Left lung (tissue), 10 donors: Measurements from ENCODE around the gene IMMP2L. TPM values are rescaled to one million over a fixed set of nuclear protein-coding genes. Genes with fewer than 3 reads are reported as not detected.

Experiments
- ATAC-seq: fragments of 200-7000 bp; cut with Tn5 transposase; one replicate; pipeline ENCODE4 v1.9.1; 2020; ENCODE audit warnings: moderate library complexity
- DNase-seq, 4 donors: peaks; one replicate each; pipeline ENCODE4 v3.0.0-alpha.2; 2013 to 2020
- H3K27ac ChIP-seq, 2 donors: fragments of 200-600 bp; sonication (generic) in 1 of 2; one replicate each; pipeline versions ENCODE4 v1.5.0 to v1.8.0; 2020 to 2021
- H3K27me3 ChIP-seq, 2 donors: fragments of 200-600 bp; sonication (generic) in 1 of 2; one replicate each; pipeline versions ENCODE4 v1.5.0 to v1.8.0; 2020 to 2021
- H3K36me3 ChIP-seq, 2 donors: fragments of 200-600 bp; sonication (generic) in 1 of 2; one replicate each; pipeline versions ENCODE4 v1.5.0 to v1.8.0; 2020 to 2021
- H3K4me1 ChIP-seq, 2 donors: fragments of 200-600 bp; one replicate each; pipeline ENCODE4 v1.8.0; 2021
- H3K4me3 ChIP-seq, 2 donors: fragments of 200-600 bp; sonication (generic) in 1 of 2; one replicate each; pipeline versions ENCODE4 v1.5.0 to v1.8.0; 2020 to 2021; ENCODE audit warnings: mild to moderate bottlenecking in 1 of 2
- H3K9me3 ChIP-seq, 2 donors: fragments of 200-600 bp; sonication (generic) in 1 of 2; one replicate each; pipeline versions ENCODE4 v1.5.0 to v1.8.0; 2020 to 2021
- CTCF ChIP-seq, 2 donors: fragments of 200-600 bp; sonication (generic) in 1 of 2; IDR thresholded peaks; one replicate each; pipeline versions ENCODE4 v1.5.0 to v1.8.0; 2021; ENCODE audit warnings: antibody characterized with exemption in 2 of 2
- intact Hi-C, 2 donors: fragments of 100-400 bp; cut with DNase I; formaldehyde crosslinking; loops; one replicate each; pipeline versions ENCODE4 v1.11.2 to v1.14.2; 2022
- polyA plus RNA-seq, 6 donors: library from polyadenylated mRNA; unstranded; fragments of 120-200 nt; gene quantifications; one replicate each; pipeline ENCODE4 v1.2.1, GENCODE V29; 2013; ENCODE audit not compliant: insufficient read length in 6 of 6
- total RNA-seq, 2 donors: library from RNA; stranded (reverse); fragmentation: NEBNext Ultra II Directional; extraction: Animal tissue kit (Norgen Biotek cat#: 25700); gene quantifications; one replicate each; pipeline ENCODE4 v1.2.1, GENCODE V29; 2021
- donor health status: DM: no; HTN: yes; CAD: no.
- donor health status: DM: no; HTN: no; CAD: no.

The IMMP2L gene
- total and polyA plus RNA-seq, 8 donors: 10.3 to 30.1 (median 25.7) TPM

GRCh38 chr7:111103136-111103535 is 459.2 kb downstream of the IMMP2L start:
- ATAC-seq (no peak), DNase-seq (no peak)
- no peak overlapping the region for H3K4me3 ChIP-seq
- TF ChIP-seq CTCF (IDR thresholded peaks at IDR 0.05): no peak
- intact Hi-C loops: no loop called here
- H3K9me3 ChIP-seq: no peaks in the 10 kb centered on the region
- no peaks in the 10 kb centered on the region for H3K27me3 ChIP-seq
- H3K4me1 ChIP-seq: no peaks in the 10 kb centered on the region
- no peaks in the 10 kb centered on the region for H3K36me3 ChIP-seq
- no peak overlapping the region for H3K27ac ChIP-seq

GRCh38 chr7:111101856-111102646 is 460.2 kb downstream of the IMMP2L start:
- no peaks in the 10 kb centered on the region for H3K9me3 ChIP-seq
- no peaks in the 10 kb centered on the region for H3K27me3 ChIP-seq
- DNase-seq (no peak), ATAC-seq (no peak)
- no peak for TF ChIP-seq CTCF (IDR thresholded peaks at IDR 0.05)
- H3K4me3 ChIP-seq: no peak overlapping the region
- H3K36me3 ChIP-seq: no peaks in the 10 kb centered on the region
- no peaks in the 10 kb centered on the region for H3K4me1 ChIP-seq
- intact Hi-C loops: no loop called here
- H3K27ac ChIP-seq: no peak overlapping the region

GRCh38 chr7:111098926-111099250 is 463.4 kb downstream of the IMMP2L start:
- DNase-seq: no peak
- TF ChIP-seq CTCF (IDR thresholded peaks at IDR 0.05): no peak
- Histone ChIP-seq H3K4me1 (no peaks in the 10 kb centered on the region), H3K27ac (no peak overlapping the region), H3K4me3 (no peak overlapping the region), H3K27me3 (no peaks in the 10 kb centered on the region), H3K36me3 (no peaks in the 10 kb centered on the region), H3K9me3 (no peaks in the 10 kb centered on the region)
- ATAC-seq: no peak
- intact Hi-C loops: no loop called here

GRCh38 chr7:111098011-111098925 is 464.0 kb downstream of the IMMP2L start:
- Histone ChIP-seq H3K9me3 (no peaks in the 10 kb centered on the region), H3K27ac (no peak overlapping the region), H3K4me3 (no peak overlapping the region), H3K36me3 (no peaks in the 10 kb centered on the region), H3K27me3 (no peaks in the 10 kb centered on the region), H3K4me1 (no peaks in the 10 kb centered on the region)
- peak; percentile 79 for ATAC-seq
- intact Hi-C loops: no loop called here
- peak in 1 of 4 donors; percentile 69 for DNase-seq
- TF ChIP-seq CTCF (IDR thresholded peaks at IDR 0.05): peak in 1 of 2 donors; percentile 44

- H3K27ac ChIP-seq: no peak overlapping the region
- no peak for TF ChIP-seq CTCF (IDR thresholded peaks at IDR 0.05)
- H3K4me3 ChIP-seq: no peak overlapping the region
- no peaks in the 10 kb centered on the region for H3K36me3 ChIP-seq
- H3K27me3 ChIP-seq: no peaks in the 10 kb centered on the region
- H3K9me3 ChIP-seq: no peaks in the 10 kb centered on the region
- no peaks in the 10 kb centered on the region for H3K4me1 ChIP-seq
- ATAC-seq: no peak
- DNase-seq: no peak
- intact Hi-C loops: no loop called here
Observed at GRCh38 chr7:111096997-111097396, 465.3 kb downstream of the IMMP2L start.
